ENCODE data around the gene DCDC1. TPM values are rescaled to one million over a fixed set of nuclear protein-coding genes. Genes with fewer than 3 reads are reported as not detected.

DCDC1 gene
- polyA plus RNA-seq, 3 donors = 0.03 TPM; not detected in 2

- no peak for DNase-seq
- no peak overlapping the region for H3K4me3 ChIP-seq (replicated peaks in 1 of 3; ENCODE audit: low read depth in 2 of 3, low read length in 3 of 3)
- H3K9me3 ChIP-seq (replicated peaks in 1 of 2; ENCODE audit: control insufficient read depth in 1 of 2, insufficient read depth in 1 of 2, low read length in 2 of 2) = no peaks in the 10 kb centered on the region
- Mint-ChIP-seq H3K4me3 (no peak overlapping the region), H3K27me3 (ENCODE audit: low read depth in 3 of 3) (peaks cover 0 to 5% (median 2%) of the 10 kb centered on the region in 3 donors), H3K36me3 (no peaks in the 10 kb centered on the region), H3K27ac (no peak overlapping the region), H3K4me1 (no peaks in the 10 kb centered on the region), H3K9me3 (peaks cover 0 to 3% (median 0%) of the 10 kb centered on the region in 7 donors)
- intact Hi-C loops (cut with micrococcal nuclease) = no loop called here
- H2AFZ ChIP-seq (ENCODE audit: insufficient read depth, low read depth, low read length, poor library complexity, severe bottlenecking) = no peak overlapping the region
- H3K27ac ChIP-seq (ENCODE audit: low read depth in 1 of 2, low read length in 2 of 2) = no peak overlapping the region
- H3K4me2 ChIP-seq (replicated peaks; ENCODE audit: extremely low read depth, low read length, poor library complexity, severe bottlenecking) = no peak overlapping the region
- WGBS (ENCODE audit: insufficient coverage) = no CpG with 5 or more reads among the region's 3 CpGs
- no peaks in the 10 kb centered on the region for H3K79me2 ChIP-seq (ENCODE audit: insufficient read depth, low read length)
- no peak overlapping the region for H3K9ac ChIP-seq (ENCODE audit: insufficient read depth, low read length, poor library complexity, severe bottlenecking)
- no peaks in the 10 kb centered on the region for H4K20me1 ChIP-seq (ENCODE audit: insufficient read depth, low read length)
- no peaks in the 10 kb centered on the region for H3K36me3 ChIP-seq (replicated peaks in 1 of 2; ENCODE audit: control insufficient read depth in 1 of 2, insufficient read depth in 2 of 2, low read length in 2 of 2)
- no peaks in the 10 kb centered on the region for H3K4me1 ChIP-seq (ENCODE audit: control insufficient read depth in 1 of 2, insufficient read depth in 2 of 2, low read length in 2 of 2)
- no peaks in the 10 kb centered on the region for H3K27me3 ChIP-seq (ENCODE audit: control insufficient read depth in 2 of 2, insufficient read depth in 2 of 2, low read length in 2 of 2)
- no peak for TF ChIP-seq CTCF (IDR thresholded peaks at IDR 0.05)
These were observed 476.2 kb downstream of the DCDC1 start for GRCh38 chr11:30893318-30893717.

GRCh38 chr11:30889143-30889794 is 480.3 kb downstream of the DCDC1 start:
- intact Hi-C loops (cut with micrococcal nuclease) = no loop called here
- no peaks in the 10 kb centered on the region for H3K4me1 ChIP-seq (ENCODE audit: control insufficient read depth in 1 of 2, insufficient read depth in 2 of 2, low read length in 2 of 2)
- DNase-seq = no peak
- H4K20me1 ChIP-seq (ENCODE audit: insufficient read depth, low read length) = no peaks in the 10 kb centered on the region
- Mint-ChIP-seq H3K27me3 (ENCODE audit: low read depth in 3 of 3) (peaks cover 0 to 5% (median 2%) of the 10 kb centered on the region in 3 donors), H3K4me1 (no peaks in the 10 kb centered on the region), H3K27ac (peak overlapping the region in 1 of 7 donors; percentile 24), H3K4me3 (no peak overlapping the region), H3K9me3 (peaks cover 0 to 3% (median 0%) of the 10 kb centered on the region in 7 donors), H3K36me3 (no peaks in the 10 kb centered on the region)
- no peak for TF ChIP-seq CTCF (IDR thresholded peaks at IDR 0.05)
- no peak overlapping the region for H3K9ac ChIP-seq (ENCODE audit: insufficient read depth, low read length, poor library complexity, severe bottlenecking)
- no peak overlapping the region for H3K27ac ChIP-seq (ENCODE audit: low read depth in 1 of 2, low read length in 2 of 2)
- no peak overlapping the region for H2AFZ ChIP-seq (ENCODE audit: insufficient read depth, low read depth, low read length, poor library complexity, severe bottlenecking)
- no peaks in the 10 kb centered on the region for H3K9me3 ChIP-seq (replicated peaks in 1 of 2; ENCODE audit: control insufficient read depth in 1 of 2, insufficient read depth in 1 of 2, low read length in 2 of 2)
- WGBS (ENCODE audit: insufficient coverage) = 96% methylated on average over 3 of the region's 6 CpGs
- no peaks in the 10 kb centered on the region for H3K36me3 ChIP-seq (replicated peaks in 1 of 2; ENCODE audit: control insufficient read depth in 1 of 2, insufficient read depth in 2 of 2, low read length in 2 of 2)
- H3K27me3 ChIP-seq (ENCODE audit: control insufficient read depth in 2 of 2, insufficient read depth in 2 of 2, low read length in 2 of 2) = no peaks in the 10 kb centered on the region
- H3K4me3 ChIP-seq (replicated peaks in 1 of 3; ENCODE audit: low read depth in 2 of 3, low read length in 3 of 3) = no peak overlapping the region
- no peak overlapping the region for H3K4me2 ChIP-seq (replicated peaks; ENCODE audit: extremely low read depth, low read length, poor library complexity, severe bottlenecking)
- no peaks in the 10 kb centered on the region for H3K79me2 ChIP-seq (ENCODE audit: insufficient read depth, low read length)

All from CD14-positive monocyte (primary cell).